ENCODE data around the gene ZNF574.
"Not testable (repeated sequence)": the region's sequence is repeated elsewhere in the genome, so short reads cannot be mapped to it uniquely, and the experiment has no call there.

Gene ZNF574

GRCh38 chr19:42037649-42038048, 38.3 kb upstream of the ZNF574 start:
- TF ChIP-seq CTCF (conservative IDR thresholded peaks at IDR 0.05; ENCODE audit: low read depth, low read length) = no peak
- H3K4me3 ChIP-seq (ENCODE audit: low read length) = no peak overlapping the region
- no peak for DNase-seq (ENCODE audit: low read depth)

- no peak overlapping the region for H3K4me3 ChIP-seq (ENCODE audit: low read length)
- DNase-seq (ENCODE audit: low read depth) = no peak
- TF ChIP-seq CTCF (conservative IDR thresholded peaks at IDR 0.05; ENCODE audit: low read depth, low read length) = no peak
Measured at GRCh38 chr19:42038666-42039065, 37.3 kb upstream of the ZNF574 start.

GRCh38 chr19:42040031-42040430, 35.9 kb upstream of the ZNF574 start:
- no peak overlapping the region for H3K4me3 ChIP-seq (ENCODE audit: low read length)
- DNase-seq (ENCODE audit: low read depth) = no peak
- TF ChIP-seq CTCF (conservative IDR thresholded peaks at IDR 0.05; ENCODE audit: low read depth, low read length) = no peak

GRCh38 chr19:42040491-42040890, 35.5 kb upstream of the ZNF574 start:
- H3K4me3 ChIP-seq (ENCODE audit: low read length); DNase-seq (ENCODE audit: low read depth): not testable (repeated sequence)

- H3K4me3 ChIP-seq (ENCODE audit: low read length) = no peak overlapping the region
- DNase-seq (ENCODE audit: low read depth) = no peak
- TF ChIP-seq CTCF (conservative IDR thresholded peaks at IDR 0.05; ENCODE audit: low read depth, low read length) = no peak
Measured at GRCh38 chr19:42042455-42043170, 33.4 kb upstream of the ZNF574 start.

GRCh38 chr19:42045575-42045974, 30.4 kb upstream of the ZNF574 start:
- no peak for TF ChIP-seq CTCF (conservative IDR thresholded peaks at IDR 0.05; ENCODE audit: low read depth, low read length)
- no peak overlapping the region for H3K4me3 ChIP-seq (ENCODE audit: low read length)
- DNase-seq (ENCODE audit: low read depth) = no peak

- DNase-seq (ENCODE audit: low read depth) = no peak
- no peak overlapping the region for H3K4me3 ChIP-seq (ENCODE audit: low read length)
- no peak for TF ChIP-seq CTCF (conservative IDR thresholded peaks at IDR 0.05; ENCODE audit: low read depth, low read length)
Measured at GRCh38 chr19:42048992-42049391, 27.0 kb upstream of the ZNF574 start.
